T-cell (primary cell): Measurements from ENCODE around the gene ZYX. TPM values are rescaled to one million over a fixed set of nuclear protein-coding genes. Genes with fewer than 3 reads are reported as not detected.

Source experiments
- ATAC-seq, 4 experiments: fragments of 200-7000 bp in 3 of 4; fragments of 150-1000 bp in 1 of 4; cut with Tn5 transposase; replicated peaks in 1 of 4; 1 replicate in 3 of 4; 2 replicates in 1 of 4; pipeline ENCODE4 v1.10.0; 2021; ENCODE audit warnings: moderate library complexity in 3 of 4, mild to moderate bottlenecking in 2 of 4, moderate number of reproducible peaks in 1 of 4
- CTCF ChIA-PET, 2 donors: fragments of 300-600 bp; sonication (Branson Sonifier 250); formaldehyde crosslinking; loops; one replicate each; lab custom pipeline; 2022; ENCODE audit warnings: antibody characterized with exemption in 2 of 2; lab: Charles Lee
- POLR2A ChIA-PET, 2 donors: fragments of 300-600 bp; sonication (Branson Sonifier 250); formaldehyde crosslinking; loops; one replicate each; lab custom pipeline; 2022; ENCODE audit warnings: antibody characterized with exemption in 2 of 2; lab: Charles Lee
- DNase-seq, 35 experiments: peaks; one replicate each; pipeline versions ENCODE4 v3.0.0 to v3.0.0-alpha.2; 2013 to 2023
- H3K27ac ChIP-seq: one replicate; pipeline ENCODE4 v1.5.1; 2013; ENCODE audit warnings: low read length
- H3K27me3 ChIP-seq, 2 experiments: replicated peaks in 1 of 2; 1 replicate in 1 of 2; 2 replicates in 1 of 2; pipeline versions ENCODE4 v1.6.1 to v1.7.0; 2013; ENCODE audit warnings: low read length in 1 of 2, mixed read lengths in 1 of 2; ENCODE audit not compliant: control insufficient read depth in 2 of 2, insufficient read depth in 2 of 2; ENCODE audit errors: extremely low read depth in 1 of 2
- H3K36me3 ChIP-seq, 2 donors: 1 replicate in 1 of 2; 2 replicates in 1 of 2; pipeline versions ENCODE4 v1.6.1 to v1.7.0; 2013; ENCODE audit warnings: low read length in 1 of 2; ENCODE audit not compliant: control insufficient read depth in 2 of 2, insufficient read depth in 1 of 2; ENCODE audit errors: extremely low read depth in 1 of 2
- H3K4me1 ChIP-seq, 2 experiments: 1 replicate in 1 of 2; 2 replicates in 1 of 2; pipeline versions ENCODE4 v1.6.1 to v1.7.0; 2013; ENCODE audit warnings: low read length in 2 of 2, mixed read lengths in 1 of 2; ENCODE audit not compliant: insufficient read depth in 2 of 2, control insufficient read depth in 1 of 2; ENCODE audit errors: extremely low read depth in 1 of 2
- H3K4me3 ChIP-seq, 2 donors: 1 replicate in 1 of 2; 2 replicates in 1 of 2; pipeline versions ENCODE4 v1.5.1 to v1.7.0; 2013; ENCODE audit warnings: mild to moderate bottlenecking in 2 of 2, low read length in 1 of 2, moderate library complexity in 1 of 2; ENCODE audit not compliant: control insufficient read depth in 1 of 2; ENCODE audit errors: extremely low read depth in 1 of 2
- H3K9me3 ChIP-seq: 2 replicates; pipeline ENCODE4 v1.7.0; 2013
- H3K27ac Mint-ChIP-seq, 2 donors: one replicate each; pipeline ENCODE4 v1.8.0; 2020 to 2021; ENCODE audit warnings: mild to moderate bottlenecking in 2 of 2, mixed read lengths in 2 of 2
- H3K27me3 Mint-ChIP-seq, 2 donors: one replicate each; pipeline ENCODE4 v1.8.0; 2021 to 2022; ENCODE audit warnings: mixed read lengths in 2 of 2
- H3K36me3 Mint-ChIP-seq: one replicate; pipeline ENCODE4 v1.8.0; 2021; ENCODE audit warnings: mixed read lengths
- H3K4me1 Mint-ChIP-seq, 3 donors: one replicate each; pipeline ENCODE4 v1.8.0; 2020 to 2022; ENCODE audit warnings: mixed read lengths in 3 of 3, mild to moderate bottlenecking in 1 of 3
- H3K4me3 Mint-ChIP-seq, 3 donors: one replicate each; pipeline ENCODE4 v1.8.0; 2020 to 2022; ENCODE audit warnings: mild to moderate bottlenecking in 3 of 3, mixed read lengths in 3 of 3, moderate library complexity in 3 of 3
- H3K9me3 Mint-ChIP-seq, 3 donors: one replicate each; pipeline ENCODE4 v1.8.0; 2020 to 2022; ENCODE audit warnings: mixed read lengths in 3 of 3
- WGBS: methylation state at CpG from one replicate; pipeline ENCODE4 v1.1.5; 2013; ENCODE audit warnings: missing lambda C conversion rate; ENCODE audit not compliant: insufficient coverage; 5-methylcytosine and 5-hydroxymethylcytosine counted together
- total RNA-seq, 35 experiments: library from RNA in 6 of 35; stranded (reverse) in 6 of 35; fragments of 120-200 nt in 1 of 35; gene quantifications; one replicate each; pipeline versions ENCODE4 v1.2.1 to v1.2.4 and lab custom pipeline; 2013 to 2026

The ZYX gene
- total RNA-seq, 5 donors from 2014 or later (not counting 1 experiment from before 2014, with no cell fraction given) = 107 to 186 (median 159) TPM

DNA sequence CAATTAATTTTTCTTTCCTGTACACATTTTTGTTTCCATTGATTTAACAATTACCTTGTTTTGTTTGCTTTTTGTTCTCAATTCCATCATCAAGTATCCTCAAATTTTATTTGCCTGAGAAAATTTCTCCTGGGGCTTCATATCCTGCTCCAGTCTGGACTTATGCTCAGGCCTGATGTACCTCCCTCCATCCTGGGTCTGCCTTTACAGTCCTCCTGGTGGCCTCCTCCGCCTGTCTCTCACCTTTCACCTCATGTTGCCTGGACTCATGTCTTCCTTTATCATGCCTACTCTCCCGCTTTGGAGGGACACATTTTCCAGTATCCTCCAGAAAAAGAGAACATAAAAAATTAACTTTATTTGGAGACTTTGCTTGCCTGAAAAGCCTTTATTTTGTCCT is 50.0 kb downstream of the ZYX start:
- Mint-ChIP-seq H3K9me3 (no peaks in the 10 kb centered on the region), H3K27ac (no peak overlapping the region), H3K4me3 (no peak overlapping the region), H3K36me3 (peaks cover 16% of the 10 kb centered on the region), H3K27me3 (no peaks in the 10 kb centered on the region), H3K4me1 (peaks cover 8 to 13% (median 9%) of the 10 kb centered on the region in 3 donors)
- no peak overlapping the region for H3K27ac ChIP-seq
- no peaks in the 10 kb centered on the region for H3K4me1 ChIP-seq
- ChIA-PET POLR2A (no interaction called here), CTCF (no interaction called here)
- H3K36me3 ChIP-seq = no peaks in the 10 kb centered on the region
- no CpG with 5 or more reads among the region's 2 CpGs for WGBS
- H3K27me3 ChIP-seq = peaks cover 0 to 2% of the 10 kb centered on the region in 2 experiments
- no peak overlapping the region for H3K4me3 ChIP-seq
- no peaks in the 10 kb centered on the region for H3K9me3 ChIP-seq
- DNase-seq = no peak
- ATAC-seq = no peak

DNA sequence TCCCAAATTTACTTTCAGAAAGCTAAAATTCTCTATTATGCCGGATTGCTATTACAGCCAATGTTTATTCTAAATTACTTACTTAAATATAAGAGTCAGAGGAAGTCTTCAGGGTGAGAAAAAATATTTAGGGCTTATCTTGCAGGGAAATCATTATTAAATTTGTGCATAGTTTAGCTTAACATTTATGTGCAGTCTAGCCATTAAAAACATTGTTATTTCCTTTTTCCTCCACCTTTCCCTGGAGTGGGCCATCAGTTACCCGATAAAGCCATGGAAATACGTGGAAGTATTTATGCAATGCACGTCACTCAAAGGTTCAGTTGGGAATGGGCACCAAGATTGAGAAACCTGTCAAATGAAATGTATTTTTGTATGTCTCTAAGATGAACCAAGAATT is 52.6 kb downstream of the ZYX start:
- WGBS = no CpG with 5 or more reads among the region's 4 CpGs
- H3K27ac ChIP-seq = no peak overlapping the region
- no peak overlapping the region for H3K4me3 ChIP-seq
- Mint-ChIP-seq H3K9me3 (no peaks in the 10 kb centered on the region), H3K27ac (no peak overlapping the region), H3K4me3 (no peak overlapping the region), H3K27me3 (no peaks in the 10 kb centered on the region), H3K36me3 (peaks cover 15% of the 10 kb centered on the region), H3K4me1 (peaks cover 22 to 33% (median 25%) of the 10 kb centered on the region in 3 donors)
- no peaks in the 10 kb centered on the region for H3K36me3 ChIP-seq
- POLR2A ChIA-PET = no interaction called here
- peaks cover 0 to 5% of the 10 kb centered on the region in 2 experiments for H3K4me1 ChIP-seq
- ATAC-seq (no peak), DNase-seq (no peak)
- H3K27me3 ChIP-seq = peaks cover 0 to 2% of the 10 kb centered on the region in 2 experiments
- H3K9me3 ChIP-seq = no peaks in the 10 kb centered on the region
- CTCF ChIA-PET = no interaction called here

DNA sequence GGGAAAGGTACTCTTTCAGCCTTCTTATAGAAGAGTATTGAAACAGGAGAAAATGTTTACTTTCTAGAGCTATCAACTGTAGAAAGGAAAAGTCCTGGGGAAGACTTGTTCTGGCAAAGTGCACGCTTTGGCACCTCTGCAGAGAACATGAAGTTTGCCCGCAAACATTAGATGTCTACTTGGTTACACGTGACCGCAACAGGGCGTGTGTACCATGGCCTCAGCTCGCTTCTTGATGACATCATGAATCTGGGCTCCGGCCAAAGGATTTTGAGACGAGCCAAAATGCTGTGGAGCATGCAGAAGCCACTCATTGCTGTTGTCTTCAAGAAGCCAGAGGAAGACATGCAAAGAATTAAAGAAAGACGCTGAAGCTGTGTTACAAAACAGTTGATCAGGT is 53.5 kb downstream of the ZYX start:
- H3K27ac ChIP-seq = no peak overlapping the region
- Mint-ChIP-seq H3K4me1 (peaks cover 23 to 35% (median 27%) of the 10 kb centered on the region in 3 donors), H3K27ac (no peak overlapping the region), H3K4me3 (no peak overlapping the region), H3K36me3 (peaks cover 19% of the 10 kb centered on the region), H3K9me3 (no peaks in the 10 kb centered on the region), H3K27me3 (no peaks in the 10 kb centered on the region)
- H3K4me3 ChIP-seq = no peak overlapping the region
- peaks cover 0 to 2% of the 10 kb centered on the region in 2 experiments for H3K27me3 ChIP-seq
- H3K4me1 ChIP-seq = peaks cover 0 to 5% of the 10 kb centered on the region in 2 experiments
- ChIA-PET CTCF (no interaction called here), POLR2A (no interaction called here)
- H3K9me3 ChIP-seq = no peaks in the 10 kb centered on the region
- no peaks in the 10 kb centered on the region for H3K36me3 ChIP-seq
- no peak for DNase-seq
- ATAC-seq = no peak
- 92% methylated on average over 9 of the region's 9 CpGs for WGBS

DNA sequence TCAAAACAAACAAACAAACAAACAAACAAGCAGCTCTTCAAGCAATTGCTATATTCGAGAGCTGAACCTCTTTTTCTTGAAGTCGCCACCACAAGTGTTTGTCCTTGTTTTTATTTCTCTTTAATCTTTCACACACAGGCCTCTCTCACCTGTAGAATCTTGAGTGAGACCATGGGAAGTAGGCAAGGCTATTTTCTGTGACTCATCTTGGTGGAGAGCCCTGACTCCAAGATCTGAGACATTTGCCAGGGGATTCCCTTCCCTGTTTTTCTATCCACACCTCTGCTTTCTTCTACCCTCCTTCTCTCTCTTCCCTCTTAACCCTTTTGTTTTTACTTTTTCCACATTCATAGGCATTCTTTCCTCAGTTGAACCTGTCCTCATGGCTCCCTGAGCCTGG is 54.1 kb downstream of the ZYX start:
- Histone ChIP-seq H3K4me3 (no peak overlapping the region), H3K9me3 (no peaks in the 10 kb centered on the region), H3K4me1 (peaks cover 0 to 5% of the 10 kb centered on the region in 2 experiments), H3K27ac (no peak overlapping the region), H3K27me3 (peaks cover 0 to 2% of the 10 kb centered on the region in 2 experiments), H3K36me3 (no peaks in the 10 kb centered on the region)
- ChIA-PET CTCF (interaction anchor here in 1 of 2 donors (0.6 kb wide), 1 partner anchor 48 kb away, joined by 3 read pairs; no protein-coding TSS in a partner anchor), POLR2A (no interaction called here)
- ATAC-seq (no peak), DNase-seq (no peak)
- Mint-ChIP-seq H3K9me3 (no peaks in the 10 kb centered on the region), H3K36me3 (peaks cover 21% of the 10 kb centered on the region), H3K4me3 (no peak overlapping the region), H3K27me3 (no peaks in the 10 kb centered on the region), H3K4me1 (peaks cover 24 to 35% (median 30%) of the 10 kb centered on the region in 3 donors), H3K27ac (no peak overlapping the region)
- no CpG with 5 or more reads among the region's 2 CpGs for WGBS

DNA sequence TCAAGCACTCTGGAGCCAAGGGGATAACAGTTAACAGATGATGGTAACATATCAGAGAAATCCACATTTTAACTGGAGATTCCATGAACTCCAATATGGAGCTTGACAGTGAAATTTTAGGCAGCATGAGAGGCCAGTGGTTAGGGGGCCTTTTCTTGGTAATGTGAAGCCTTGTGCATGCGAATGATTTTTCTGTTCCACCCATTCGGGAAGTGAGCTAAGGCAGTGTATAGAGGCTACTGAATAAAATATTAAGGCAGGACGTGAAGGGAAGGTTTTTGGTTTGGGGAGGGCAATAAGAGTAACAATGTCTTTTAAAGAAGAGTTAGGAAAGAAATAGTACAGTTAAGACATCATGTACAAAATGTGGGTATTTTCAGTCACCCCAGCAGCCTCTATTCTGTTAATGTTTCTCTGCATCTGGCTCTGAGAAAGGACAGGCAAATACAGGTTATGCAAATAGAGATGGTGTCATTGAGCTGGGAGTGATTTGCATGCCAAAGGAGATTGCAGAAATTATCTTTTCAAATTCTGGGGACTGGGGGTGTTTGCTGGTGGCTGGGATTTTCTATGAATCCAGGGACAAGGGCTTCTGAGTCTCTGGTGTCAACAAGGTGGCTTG is 55.3 kb downstream of the ZYX start:
- Mint-ChIP-seq H3K4me1 (peaks cover 24 to 30% (median 29%) of the 10 kb centered on the region in 3 donors), H3K27ac (peak overlapping the region in 1 of 2 donors; percentile 12), H3K27me3 (no peaks in the 10 kb centered on the region), H3K36me3 (peaks cover 27% of the 10 kb centered on the region), H3K9me3 (no peaks in the 10 kb centered on the region), H3K4me3 (no peak overlapping the region)
- no peaks in the 10 kb centered on the region for H3K9me3 ChIP-seq
- H3K36me3 ChIP-seq = no peaks in the 10 kb centered on the region
- DNase-seq = no peak
- ATAC-seq = no peak
- H3K4me1 ChIP-seq = peaks cover 0 to 5% of the 10 kb centered on the region in 2 experiments
- POLR2A ChIA-PET = no interaction called here
- H3K4me3 ChIP-seq = no peak overlapping the region
- H3K27ac ChIP-seq = no peak overlapping the region
- CTCF ChIA-PET = no interaction called here
- 94% methylated on average over 2 of the region's 3 CpGs for WGBS
- peaks cover 0 to 2% of the 10 kb centered on the region in 2 experiments for H3K27me3 ChIP-seq

DNA sequence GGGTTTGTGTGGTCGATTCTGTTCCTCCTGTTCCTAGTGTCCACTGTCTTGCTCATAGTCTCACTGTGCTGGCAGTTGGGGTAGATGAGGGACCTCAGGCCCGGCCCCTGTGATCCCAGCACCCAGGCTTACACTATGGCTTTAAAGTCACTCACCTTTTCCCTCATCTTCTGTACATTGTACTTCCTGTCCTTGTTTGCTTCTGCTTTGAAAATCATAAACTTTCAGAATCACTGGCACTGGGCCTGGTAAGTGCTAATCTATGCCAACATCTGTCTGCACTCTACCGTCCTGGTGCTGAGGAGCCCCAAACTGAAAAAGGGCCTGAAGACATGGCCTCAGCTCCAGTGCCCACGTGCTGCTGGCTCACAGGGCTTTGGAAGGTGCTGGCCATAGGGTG is 56.4 kb downstream of the ZYX start:
- Mint-ChIP-seq H3K27me3 (no peaks in the 10 kb centered on the region), H3K4me3 (peak overlapping the region in 2 of 3 donors; percentile 10 to 31), H3K36me3 (peaks cover 31% of the 10 kb centered on the region), H3K4me1 (peaks cover 24 to 30% (median 29%) of the 10 kb centered on the region in 3 donors), H3K9me3 (no peaks in the 10 kb centered on the region), H3K27ac (peak overlapping the region; percentile 82 to 84)
- H3K27me3 ChIP-seq = peaks cover 0 to 2% of the 10 kb centered on the region in 2 experiments
- 14% methylated on average over 3 of the region's 4 CpGs for WGBS
- peaks cover 0 to 5% of the 10 kb centered on the region in 2 experiments for H3K4me1 ChIP-seq
- ChIA-PET POLR2A (no interaction called here), CTCF (no interaction called here)
- H3K4me3 ChIP-seq = no peak overlapping the region
- DNase-seq (no peak), ATAC-seq (peak in 2 of 4 experiments; percentile 26 to 49)
- no peaks in the 10 kb centered on the region for H3K36me3 ChIP-seq
- no peak overlapping the region for H3K27ac ChIP-seq
- no peaks in the 10 kb centered on the region for H3K9me3 ChIP-seq
